Measurements from ENCODE around the gene BCCIP.

Gene BCCIP

GRCh38 chr10:125828311-125828710 is 5.0 kb downstream of the BCCIP start:
- TF ChIP-seq CTCF (IDR thresholded peaks at IDR 0.05; ENCODE audit: extremely low read depth, missing control alignments) = no peak
- DNase-seq (ENCODE audit: low spot score) = no peak

- DNase-seq (ENCODE audit: low spot score) = no peak
These were observed 13.4 kb downstream of the BCCIP start for GRCh38 chr10:125836746-125837145.

GRCh38 chr10:125838802-125839575 is 15.6 kb downstream of the BCCIP start:
- DNase-seq (ENCODE audit: low spot score) = no peak
- no peak for TF ChIP-seq CTCF (IDR thresholded peaks at IDR 0.05; ENCODE audit: extremely low read depth, missing control alignments)

More at GRCh38 chr10:125836746-125837145, 13.4 kb downstream of the BCCIP start:
- no peak for TF ChIP-seq CTCF (IDR thresholded peaks at IDR 0.05; ENCODE audit: extremely low read depth, missing control alignments)

- no peak for DNase-seq (ENCODE audit: low spot score)
- no peak for TF ChIP-seq CTCF (IDR thresholded peaks at IDR 0.05; ENCODE audit: extremely low read depth, missing control alignments)
These were observed 17.1 kb downstream of the BCCIP start for GRCh38 chr10:125840406-125840805.

GRCh38 chr10:125840955-125841354 is 17.6 kb downstream of the BCCIP start:
- no peak for DNase-seq (ENCODE audit: low spot score)
- no peak for TF ChIP-seq CTCF (IDR thresholded peaks at IDR 0.05; ENCODE audit: extremely low read depth, missing control alignments)

- DNase-seq (ENCODE audit: low spot score) = no peak
- no peak for TF ChIP-seq CTCF (IDR thresholded peaks at IDR 0.05; ENCODE audit: extremely low read depth, missing control alignments)
These were observed 20.4 kb downstream of the BCCIP start for GRCh38 chr10:125843603-125844329.

- no peak for DNase-seq (ENCODE audit: low spot score)
- TF ChIP-seq CTCF (IDR thresholded peaks at IDR 0.05; ENCODE audit: extremely low read depth, missing control alignments) = no peak
These were observed 21.4 kb downstream of the BCCIP start for GRCh38 chr10:125844751-125845221.

Data from GM20000 (cell line).